Esophagus squamous epithelium (tissue), 4 donors: Measurements from ENCODE around the gene DAB1.

Source experiments
- CTCF ChIP-seq, 6 experiments: fragments of 450-650 bp in 4 of 6; fragments of 200-600 bp in 2 of 6; sonication (generic) in 2 of 6; IDR thresholded peaks; one replicate each; pipeline ENCODE4 v1.5.1; 2016 to 2019; ENCODE audit warnings: antibody characterized with exemption in 6 of 6, mild to moderate bottlenecking in 4 of 6, moderate library complexity in 4 of 6
- POLR2A ChIP-seq, 4 donors: fragments of 450-650 bp; IDR thresholded peaks; one replicate each; pipeline ENCODE4 v1.6.1; 2017; ENCODE audit warnings: antibody characterized with exemption in 4 of 4, mild to moderate bottlenecking in 4 of 4, moderate library complexity in 3 of 4

GRCh38 chr1:57384901-57385300 lies 39.0 kb downstream of the DAB1 start:
- TF ChIP-seq POLR2A (IDR thresholded peaks at IDR 0.05), result no peak
- TF ChIP-seq CTCF (IDR thresholded peaks at IDR 0.05), result no peak
